NB4 (cell line): ENCODE results near the gene SMPX.
A peak's percentile ranks its signal among the peaks of the same experiment; 100 is the strongest.

Source experiments
- DNase-seq: peaks from one replicate; pipeline ENCODE4 v3.0.0; 2010; ENCODE audit warnings: low read depth
- H3K4me3 ChIP-seq: one replicate; pipeline ENCODE4 v1.5.1; 2011; ENCODE audit warnings: mild to moderate bottlenecking, low read depth, low read length, moderate library complexity
- MAX ChIP-seq: IDR thresholded peaks from 2 replicates; pipeline ENCODE4 v1.6.1; 2011; ENCODE audit warnings: low read depth, low read length
- MYC ChIP-seq: IDR thresholded peaks from 2 replicates; pipeline ENCODE4 v1.6.1; 2011; ENCODE audit warnings: low read depth, low read length
- POLR2A ChIP-seq: IDR thresholded peaks from 2 replicates; pipeline ENCODE4 v1.6.1; 2011; ENCODE audit warnings: mild to moderate bottlenecking; ENCODE audit not compliant: insufficient read length; ENCODE audit errors: extremely low read depth
- TF ChIP-seq, protein P1 (sequence below): IDR thresholded peaks from one replicate; pipeline ENCODE4 v1.5.1; 2012; ENCODE audit warnings: low read depth, low read length

Gene SMPX

GRCh38 chrX:21749924-21750323 lies 8.0 kb downstream of the SMPX start:
- no peak overlapping the region for H3K4me3 ChIP-seq
- DNase-seq, result no peak
- no peak for TF ChIP-seq POLR2A

DNA sequence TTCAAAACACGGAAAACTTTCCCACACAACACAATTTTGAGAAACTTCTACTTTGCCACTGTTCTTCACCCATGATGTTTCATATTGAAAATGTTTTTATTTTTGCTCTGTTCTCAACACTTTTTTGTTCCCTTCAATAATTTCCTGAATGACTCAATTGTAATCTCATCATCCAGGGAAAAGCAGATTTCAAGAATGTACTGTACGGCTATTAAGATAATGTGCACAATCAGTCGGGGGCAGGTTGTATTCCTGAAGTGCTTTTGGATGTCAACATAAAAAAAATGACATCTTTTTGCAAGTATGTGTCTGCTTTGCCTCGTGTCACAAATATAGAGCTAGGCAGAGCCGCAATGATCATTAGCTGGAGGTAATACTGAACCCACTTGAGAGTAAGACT lies 9.7 kb downstream of the SMPX start:
- DNase-seq, result no peak
- no peak overlapping the region for H3K4me3 ChIP-seq
- TF ChIP-seq, protein P1, sequence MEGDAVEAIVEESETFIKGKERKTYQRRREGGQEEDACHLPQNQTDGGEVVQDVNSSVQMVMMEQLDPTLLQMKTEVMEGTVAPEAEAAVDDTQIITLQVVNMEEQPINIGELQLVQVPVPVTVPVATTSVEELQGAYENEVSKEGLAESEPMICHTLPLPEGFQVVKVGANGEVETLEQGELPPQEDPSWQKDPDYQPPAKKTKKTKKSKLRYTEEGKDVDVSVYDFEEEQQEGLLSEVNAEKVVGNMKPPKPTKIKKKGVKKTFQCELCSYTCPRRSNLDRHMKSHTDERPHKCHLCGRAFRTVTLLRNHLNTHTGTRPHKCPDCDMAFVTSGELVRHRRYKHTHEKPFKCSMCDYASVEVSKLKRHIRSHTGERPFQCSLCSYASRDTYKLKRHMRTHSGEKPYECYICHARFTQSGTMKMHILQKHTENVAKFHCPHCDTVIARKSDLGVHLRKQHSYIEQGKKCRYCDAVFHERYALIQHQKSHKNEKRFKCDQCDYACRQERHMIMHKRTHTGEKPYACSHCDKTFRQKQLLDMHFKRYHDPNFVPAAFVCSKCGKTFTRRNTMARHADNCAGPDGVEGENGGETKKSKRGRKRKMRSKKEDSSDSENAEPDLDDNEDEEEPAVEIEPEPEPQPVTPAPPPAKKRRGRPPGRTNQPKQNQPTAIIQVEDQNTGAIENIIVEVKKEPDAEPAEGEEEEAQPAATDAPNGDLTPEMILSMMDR, result no peak
- TF ChIP-seq MAX (no peak), POLR2A (no peak), MYC (no peak)

- TF ChIP-seq MYC (no peak), POLR2A (no peak), MAX (no peak)
- TF ChIP-seq, protein P1, result no peak
- H3K4me3 ChIP-seq, result no peak overlapping the region
- no peak for DNase-seq
Measured at GRCh38 chrX:21747558-21747957, 10.4 kb downstream of the SMPX start.

GRCh38 chrX:21745756-21746155 lies 12.2 kb downstream of the SMPX start:
- TF ChIP-seq MYC (no peak), POLR2A (no peak)
- TF ChIP-seq, protein P1, result peak; percentile 57
- H3K4me3 ChIP-seq, result no peak overlapping the region
- peak; percentile 30 for DNase-seq

- TF ChIP-seq POLR2A, result no peak
- no peak for TF ChIP-seq MYC
- no peak for TF ChIP-seq MAX
- TF ChIP-seq, protein P1, result no peak
- no peak overlapping the region for H3K4me3 ChIP-seq
- DNase-seq, result no peak
Measured at GRCh38 chrX:21744721-21745120, 13.2 kb downstream of the SMPX start.

GRCh38 chrX:21744060-21744459 lies 13.9 kb downstream of the SMPX start:
- TF ChIP-seq MYC (no peak), MAX (no peak), POLR2A (no peak)
- TF ChIP-seq, protein P1, result no peak
- H3K4me3 ChIP-seq, result no peak overlapping the region
- DNase-seq, result no peak
